ENCODE data around the gene RECQL.
"Not testable (repeated sequence)": the region's sequence is repeated elsewhere in the genome, so short reads cannot be mapped to it uniquely, and the experiment has no call there.

RECQL gene

GRCh38 chr12:21467334-21467733, 34.1 kb downstream of the RECQL start:
- H3K4me3 Mint-ChIP-seq, H3K9me3 Mint-ChIP-seq, H3K4me1 Mint-ChIP-seq, H3K27me3 Mint-ChIP-seq: not testable (repeated sequence)
- peaks cover 30% of the 10 kb centered on the region for H3K36me3 Mint-ChIP-seq
- peak overlapping the region; percentile 65 for H3K27ac Mint-ChIP-seq

- H3K4me3 Mint-ChIP-seq, result no peak overlapping the region
- peaks cover 35% of the 10 kb centered on the region for H3K4me1 Mint-ChIP-seq
- peaks cover 3% of the 10 kb centered on the region for H3K9me3 Mint-ChIP-seq
- H3K27ac Mint-ChIP-seq, result no peak overlapping the region
- H3K36me3 Mint-ChIP-seq, result peaks cover 36% of the 10 kb centered on the region
- no peaks in the 10 kb centered on the region for H3K27me3 Mint-ChIP-seq
Observed at GRCh38 chr12:21459474-21459873, 42.0 kb downstream of the RECQL start.

- no peaks in the 10 kb centered on the region for H3K9me3 Mint-ChIP-seq
- H3K36me3 Mint-ChIP-seq, result peaks cover 29% of the 10 kb centered on the region
- H3K27me3 Mint-ChIP-seq, result no peaks in the 10 kb centered on the region
- peaks cover 51% of the 10 kb centered on the region for H3K4me1 Mint-ChIP-seq
- peak overlapping the region; percentile 97 for H3K27ac Mint-ChIP-seq
- H3K4me3 Mint-ChIP-seq, result peak overlapping the region; percentile 74
Observed at GRCh38 chr12:21456291-21456780, 45.1 kb downstream of the RECQL start.

- H3K27ac Mint-ChIP-seq, result peak overlapping the region; percentile 85
- peaks cover 52% of the 10 kb centered on the region for H3K4me1 Mint-ChIP-seq
- no peak overlapping the region for H3K4me3 Mint-ChIP-seq
Observed at GRCh38 chr12:21453312-21453852, 48.1 kb downstream of the RECQL start.

GRCh38 chr12:21451529-21451928, 49.9 kb downstream of the RECQL start:
- Mint-ChIP-seq H3K36me3 (peaks cover 16% of the 10 kb centered on the region), H3K27me3 (no peaks in the 10 kb centered on the region), H3K9me3 (no peaks in the 10 kb centered on the region), H3K27ac (peak overlapping the region; percentile 46), H3K4me1 (peaks cover 33% of the 10 kb centered on the region), H3K4me3 (no peak overlapping the region)

More at GRCh38 chr12:21453312-21453852, 48.1 kb downstream of the RECQL start:
- no peaks in the 10 kb centered on the region for H3K27me3 Mint-ChIP-seq
- no peaks in the 10 kb centered on the region for H3K9me3 Mint-ChIP-seq
- peaks cover 28% of the 10 kb centered on the region for H3K36me3 Mint-ChIP-seq

GRCh38 chr12:21444193-21445146, 57.0 kb downstream of the RECQL start:
- Mint-ChIP-seq H3K27me3 (no peaks in the 10 kb centered on the region), H3K9me3 (no peaks in the 10 kb centered on the region), H3K4me1 (peaks cover 45% of the 10 kb centered on the region), H3K27ac (peak overlapping the region; percentile 66), H3K4me3 (no peak overlapping the region), H3K36me3 (peaks cover 16% of the 10 kb centered on the region)

- no peaks in the 10 kb centered on the region for H3K9me3 Mint-ChIP-seq
- H3K27me3 Mint-ChIP-seq, result no peaks in the 10 kb centered on the region
- H3K27ac Mint-ChIP-seq, result peak overlapping the region; percentile 98
- H3K36me3 Mint-ChIP-seq, result peaks cover 12% of the 10 kb centered on the region
- peak overlapping the region; percentile 95 for H3K4me3 Mint-ChIP-seq
- H3K4me1 Mint-ChIP-seq, result peaks cover 62% of the 10 kb centered on the region
Observed at GRCh38 chr12:21439347-21439746, 62.1 kb downstream of the RECQL start.

GRCh38 chr12:21438643-21439042, 62.8 kb downstream of the RECQL start:
- H3K36me3 Mint-ChIP-seq, result peaks cover 12% of the 10 kb centered on the region
- no peaks in the 10 kb centered on the region for H3K9me3 Mint-ChIP-seq
- peak overlapping the region; percentile 95 for H3K4me3 Mint-ChIP-seq
- no peaks in the 10 kb centered on the region for H3K27me3 Mint-ChIP-seq
- peaks cover 62% of the 10 kb centered on the region for H3K4me1 Mint-ChIP-seq
- peak overlapping the region; percentile 98 for H3K27ac Mint-ChIP-seq

GRCh38 chr12:21434699-21435098, 66.7 kb downstream of the RECQL start:
- Mint-ChIP-seq H3K4me1 (peaks cover 26% of the 10 kb centered on the region), H3K27me3 (no peaks in the 10 kb centered on the region)

GRCh38 chr12:21433525-21433924, 67.9 kb downstream of the RECQL start:
- Mint-ChIP-seq H3K27me3 (no peaks in the 10 kb centered on the region), H3K36me3 (no peaks in the 10 kb centered on the region), H3K4me3 (no peak overlapping the region), H3K27ac (no peak overlapping the region), H3K4me1 (peaks cover 14% of the 10 kb centered on the region), H3K9me3 (no peaks in the 10 kb centered on the region)

More at GRCh38 chr12:21434699-21435098, 66.7 kb downstream of the RECQL start:
- H3K9me3 Mint-ChIP-seq, result no peaks in the 10 kb centered on the region
- no peak overlapping the region for H3K27ac Mint-ChIP-seq
- H3K36me3 Mint-ChIP-seq, result peaks cover 5% of the 10 kb centered on the region
- no peak overlapping the region for H3K4me3 Mint-ChIP-seq

- H3K36me3 Mint-ChIP-seq, result no peaks in the 10 kb centered on the region
- H3K9me3 Mint-ChIP-seq, result no peaks in the 10 kb centered on the region
- no peaks in the 10 kb centered on the region for H3K4me1 Mint-ChIP-seq
- no peak overlapping the region for H3K27ac Mint-ChIP-seq
- H3K4me3 Mint-ChIP-seq, result no peak overlapping the region
- no peaks in the 10 kb centered on the region for H3K27me3 Mint-ChIP-seq
Observed at GRCh38 chr12:21429994-21430393, 71.4 kb downstream of the RECQL start.

GRCh38 chr12:21428241-21428640, 73.2 kb downstream of the RECQL start:
- Mint-ChIP-seq H3K36me3 (no peaks in the 10 kb centered on the region), H3K9me3 (no peaks in the 10 kb centered on the region), H3K27ac (no peak overlapping the region), H3K27me3 (no peaks in the 10 kb centered on the region), H3K4me3 (no peak overlapping the region), H3K4me1 (no peaks in the 10 kb centered on the region)

- not testable (repeated sequence) for H3K9me3 Mint-ChIP-seq, H3K4me3 Mint-ChIP-seq, H3K4me1 Mint-ChIP-seq, H3K27me3 Mint-ChIP-seq, H3K36me3 Mint-ChIP-seq, H3K27ac Mint-ChIP-seq
Observed at GRCh38 chr12:21419009-21419699, 82.3 kb downstream of the RECQL start.
